Parathyroid adenoma (tissue), 2 donors: Measurements from ENCODE around the gene PABPC3.

ENCODE experiments used
- H2AFZ ChIP-seq: fragments of 300-600 bp; sonication (generic); one replicate; pipeline ENCODE4 v1.7.0; 2017; ENCODE audit warnings: antibody characterized with exemption, mild to moderate bottlenecking
- H3K27ac ChIP-seq: fragments of 300-600 bp; sonication (generic); one replicate; pipeline ENCODE4 v1.7.0; 2017
- H3K27me3 ChIP-seq: fragments of 300-600 bp; sonication (generic); one replicate; pipeline ENCODE4 v1.7.0; 2017; ENCODE audit warnings: low read length; ENCODE audit not compliant: control insufficient read depth, insufficient read depth
- H3K36me3 ChIP-seq: fragments of 300-600 bp; sonication (generic); one replicate; pipeline ENCODE4 v1.7.0; 2017; ENCODE audit warnings: low read length; ENCODE audit not compliant: control insufficient read depth, insufficient read depth
- H3K4me1 ChIP-seq: fragments of 300-600 bp; sonication (generic); one replicate; pipeline ENCODE4 v1.7.0; 2017; ENCODE audit warnings: control low read depth
- H3K4me2 ChIP-seq: fragments of 300-600 bp; sonication (generic); one replicate; pipeline ENCODE4 v1.7.0; 2017; ENCODE audit warnings: low read length
- H3K4me3 ChIP-seq: fragments of 300-600 bp; sonication (generic); one replicate; pipeline ENCODE4 v1.7.0; 2017; ENCODE audit warnings: low read depth, low read length
- H3K79me2 ChIP-seq: fragments of 300-600 bp; sonication (generic); one replicate; pipeline ENCODE4 v1.7.0; 2017; ENCODE audit warnings: control low read depth
- H3K9ac ChIP-seq: fragments of 300-600 bp; sonication (generic); one replicate; pipeline ENCODE4 v1.7.0; 2017; ENCODE audit warnings: mild to moderate bottlenecking
- H3K9me3 ChIP-seq: fragments of 300-600 bp; sonication (generic); one replicate; pipeline ENCODE4 v1.7.0; 2017; ENCODE audit warnings: low read length; ENCODE audit not compliant: control insufficient read depth
- CTCF ChIP-seq: fragments of 300-600 bp; sonication (generic); IDR thresholded peaks from one replicate; pipeline ENCODE4 v1.7.0; 2017; ENCODE audit warnings: antibody characterized with exemption, mild to moderate bottlenecking
- donor health status: primary hyperparathyroidism.

The PABPC3 gene

DNA sequence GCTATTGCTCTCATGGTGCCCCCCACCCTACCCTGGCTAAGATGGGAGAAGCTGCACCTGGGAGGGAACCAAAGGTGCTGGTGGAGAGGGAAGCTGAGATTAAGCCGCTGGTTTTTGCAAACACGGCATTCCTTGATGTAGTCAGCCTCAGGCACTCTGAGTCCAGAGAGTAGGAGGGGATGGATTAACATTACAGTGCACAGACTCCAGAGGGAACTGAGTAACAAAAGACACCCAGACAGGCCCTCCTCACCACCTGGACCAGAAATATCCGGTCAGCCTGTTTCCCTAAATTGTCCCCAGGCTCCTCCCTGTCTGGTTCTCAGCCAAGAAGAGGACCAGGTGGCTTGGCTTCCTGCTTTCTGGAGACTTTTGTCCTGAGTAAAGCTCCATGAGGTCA is 28.9 kb upstream of the PABPC3 start:
- H3K9ac ChIP-seq, result no peak overlapping the region
- H3K36me3 ChIP-seq, result no peaks in the 10 kb centered on the region
- no peak for TF ChIP-seq CTCF
- no peak overlapping the region for H3K4me2 ChIP-seq
- no peak overlapping the region for H3K27ac ChIP-seq
- no peak overlapping the region for H3K4me3 ChIP-seq
- no peaks in the 10 kb centered on the region for H3K9me3 ChIP-seq
- H2AFZ ChIP-seq, result no peak overlapping the region
- H3K79me2 ChIP-seq, result no peaks in the 10 kb centered on the region
- no peaks in the 10 kb centered on the region for H3K27me3 ChIP-seq
- no peaks in the 10 kb centered on the region for H3K4me1 ChIP-seq

GRCh38 chr13:25068810-25069209 is 27.1 kb upstream of the PABPC3 start:
- Histone ChIP-seq H3K9me3 (no peaks in the 10 kb centered on the region), H3K4me1 (no peaks in the 10 kb centered on the region), H3K9ac (no peak overlapping the region), H3K79me2 (no peaks in the 10 kb centered on the region), H3K4me2 (no peak overlapping the region), H3K4me3 (no peak overlapping the region), H3K36me3 (no peaks in the 10 kb centered on the region), H3K27ac (no peak overlapping the region), H2AFZ (no peak overlapping the region), H3K27me3 (no peaks in the 10 kb centered on the region)
- no peak for TF ChIP-seq CTCF

DNA sequence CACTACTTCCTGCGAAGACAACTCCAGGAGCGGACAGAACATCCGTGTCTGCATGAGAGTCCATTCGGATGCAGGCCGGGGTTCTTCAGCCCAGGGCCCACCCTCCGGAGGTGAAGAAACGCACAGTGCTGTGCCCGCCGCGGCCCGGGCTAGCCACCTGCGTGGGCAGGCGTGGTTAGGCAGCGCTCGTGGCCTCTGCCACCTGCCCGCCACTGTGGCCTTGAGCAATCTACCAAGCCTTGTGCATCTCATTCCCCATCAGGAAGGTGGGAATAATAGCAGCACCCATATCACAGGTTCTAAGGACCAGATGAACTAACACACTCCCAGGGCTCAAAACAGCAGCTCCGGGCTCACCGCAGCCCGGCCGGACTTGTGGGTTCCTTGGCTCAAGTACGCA is 26.7 kb upstream of the PABPC3 start:
- no peaks in the 10 kb centered on the region for H3K4me1 ChIP-seq
- no peaks in the 10 kb centered on the region for H3K36me3 ChIP-seq
- no peak overlapping the region for H2AFZ ChIP-seq
- H3K79me2 ChIP-seq, result no peaks in the 10 kb centered on the region
- no peak for TF ChIP-seq CTCF
- no peaks in the 10 kb centered on the region for H3K9me3 ChIP-seq
- H3K4me2 ChIP-seq, result no peak overlapping the region
- H3K27me3 ChIP-seq, result no peaks in the 10 kb centered on the region
- H3K9ac ChIP-seq, result no peak overlapping the region
- H3K27ac ChIP-seq, result no peak overlapping the region
- H3K4me3 ChIP-seq, result no peak overlapping the region

DNA sequence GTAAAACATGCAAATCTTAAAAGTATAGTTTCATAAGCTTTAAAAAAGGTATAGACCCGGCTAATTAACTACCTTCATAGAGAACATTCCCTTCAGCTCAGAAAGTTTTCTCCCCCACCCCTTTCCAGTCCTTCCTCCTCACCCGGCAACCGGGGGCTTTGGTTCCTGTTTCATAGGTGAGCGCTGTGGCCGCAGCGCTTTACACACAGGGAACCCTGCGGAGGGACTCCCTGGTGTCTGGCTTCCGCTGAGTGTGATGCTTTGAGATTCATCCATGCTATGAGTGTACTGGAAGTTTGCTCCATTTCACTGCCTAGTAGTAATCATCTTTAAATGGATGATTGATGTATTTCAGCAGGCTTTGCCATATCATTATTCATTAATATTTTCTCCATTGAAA is 26.0 kb upstream of the PABPC3 start:
- no peak overlapping the region for H3K27ac ChIP-seq
- no peak overlapping the region for H3K4me2 ChIP-seq
- no peak overlapping the region for H3K4me3 ChIP-seq
- TF ChIP-seq CTCF, result no peak
- no peaks in the 10 kb centered on the region for H3K36me3 ChIP-seq
- no peak overlapping the region for H3K9ac ChIP-seq
- H3K27me3 ChIP-seq, result no peaks in the 10 kb centered on the region
- no peaks in the 10 kb centered on the region for H3K79me2 ChIP-seq
- no peaks in the 10 kb centered on the region for H3K4me1 ChIP-seq
- H2AFZ ChIP-seq, result no peak overlapping the region
- no peaks in the 10 kb centered on the region for H3K9me3 ChIP-seq

GRCh38 chr13:25080773-25081172 is 15.2 kb upstream of the PABPC3 start:
- Histone ChIP-seq H3K36me3 (no peaks in the 10 kb centered on the region), H3K4me3 (no peak overlapping the region), H2AFZ (no peak overlapping the region), H3K9ac (no peak overlapping the region), H3K27ac (no peak overlapping the region), H3K79me2 (no peaks in the 10 kb centered on the region), H3K4me1 (no peaks in the 10 kb centered on the region), H3K27me3 (no peaks in the 10 kb centered on the region), H3K4me2 (no peak overlapping the region), H3K9me3 (no peaks in the 10 kb centered on the region)
- TF ChIP-seq CTCF, result no peak
